A204.1 (cell line): Measurements from ENCODE around the gene RSRC1.
A peak's percentile ranks its signal among the peaks of the same experiment; 100 is the strongest.
"Not testable (repeated sequence)": the region's sequence is repeated elsewhere in the genome, so short reads cannot be mapped to it uniquely, and the experiment has no call there.

Experiments
- FAIRE-seq: peaks from 2 replicates; lab custom pipeline; 2012; peaks lifted over from hg19 to GRCh38; lab: Jason Lieb, UNC

Gene RSRC1

DNA sequence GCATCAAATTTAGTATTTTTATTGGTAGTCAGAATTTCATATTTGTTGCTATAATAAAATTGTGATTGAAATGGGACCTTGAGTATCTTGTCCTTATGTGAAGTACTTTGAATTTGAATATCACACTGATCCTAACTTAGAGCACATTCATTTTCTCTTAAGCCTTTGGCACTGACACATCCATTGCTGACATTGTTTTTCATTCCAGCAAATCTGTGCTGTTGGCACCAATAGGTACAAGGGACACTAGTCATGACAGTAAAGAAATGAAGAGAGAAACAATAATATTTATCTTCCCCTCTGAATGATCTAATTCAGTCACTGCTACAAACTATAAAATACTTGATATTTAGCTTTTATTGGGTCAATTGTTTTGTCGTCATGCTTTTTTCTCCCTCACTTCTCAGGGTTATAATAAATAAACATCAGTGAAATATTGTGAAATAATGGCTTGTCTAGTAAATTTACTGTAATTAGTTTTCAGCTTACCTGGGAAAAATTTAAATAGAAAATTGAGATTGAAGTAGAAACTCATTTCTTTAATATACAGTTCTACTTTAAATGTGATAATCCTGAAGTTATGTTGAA is 294.3 kb downstream of the RSRC1 start:
- peak; percentile 47 for FAIRE-seq

DNA sequence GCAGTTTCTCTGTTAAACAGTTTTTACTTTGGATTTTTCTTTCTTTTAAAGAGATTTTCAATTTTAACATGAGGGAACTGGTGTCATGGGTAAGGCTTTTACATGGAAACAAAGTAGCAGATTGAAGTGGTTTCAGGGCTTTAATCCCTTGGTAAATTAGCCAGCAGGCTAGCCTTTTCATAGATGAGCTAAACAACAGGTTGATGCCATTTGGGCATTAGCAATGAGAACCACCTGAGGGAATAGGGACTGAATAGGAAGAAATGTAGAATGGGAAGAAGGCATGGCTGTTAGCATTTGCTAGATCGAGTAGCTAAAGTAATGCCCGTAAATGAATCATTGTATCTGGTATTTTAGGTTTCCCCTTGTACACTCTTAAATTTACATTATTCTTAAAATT is 295.6 kb downstream of the RSRC1 start:
- FAIRE-seq, result no peak

DNA sequence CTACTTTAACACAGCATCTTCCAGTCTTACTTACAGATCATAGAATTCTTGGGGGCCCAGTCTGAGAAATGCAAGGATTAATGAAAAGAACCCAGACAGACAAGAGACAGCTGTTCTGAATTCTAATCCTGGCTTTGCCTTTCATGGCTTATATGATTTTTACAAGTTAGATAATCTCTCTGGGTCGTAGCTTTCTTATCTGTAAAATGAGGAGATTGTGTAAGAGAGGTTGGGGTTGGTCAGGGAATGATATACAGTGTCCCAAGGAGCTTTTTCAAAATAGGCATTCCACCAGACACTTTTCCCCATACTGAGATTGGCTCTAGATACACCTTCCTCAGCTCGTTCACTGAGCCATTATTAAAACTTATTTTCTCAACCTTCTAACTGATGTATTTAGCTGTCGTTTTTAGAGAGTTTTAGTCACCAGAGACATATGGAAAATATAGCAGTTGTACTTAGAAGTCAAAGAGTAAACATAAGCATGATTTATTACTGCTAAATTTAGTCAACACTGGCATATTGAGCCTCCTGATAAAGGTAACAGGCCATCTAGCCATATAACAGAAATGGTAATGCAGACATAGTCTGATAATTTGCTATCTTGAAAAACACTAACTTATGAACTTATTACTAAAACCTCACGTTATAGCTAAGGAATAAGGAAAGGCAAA is 298.1 kb downstream of the RSRC1 start:
- FAIRE-seq, result no peak

DNA sequence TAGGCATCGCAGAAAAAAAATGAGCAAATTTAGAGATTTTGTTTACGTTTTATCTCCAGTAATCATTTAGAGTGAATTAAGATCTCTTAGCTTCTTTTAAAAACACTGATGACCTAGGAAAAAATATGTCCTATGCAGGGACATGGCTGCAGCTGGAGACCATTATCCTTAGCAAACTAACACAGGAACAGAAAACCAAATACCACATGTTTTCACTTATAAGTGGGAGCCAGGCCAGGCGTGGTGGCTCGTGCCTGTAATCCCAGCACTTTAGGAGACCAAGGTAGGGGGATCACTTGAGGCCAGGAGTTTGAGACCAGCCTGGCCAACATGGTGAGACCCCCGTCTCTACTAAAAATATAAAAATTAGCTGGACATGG is 298.6 kb downstream of the RSRC1 start:
- not testable (repeated sequence) for FAIRE-seq

DNA sequence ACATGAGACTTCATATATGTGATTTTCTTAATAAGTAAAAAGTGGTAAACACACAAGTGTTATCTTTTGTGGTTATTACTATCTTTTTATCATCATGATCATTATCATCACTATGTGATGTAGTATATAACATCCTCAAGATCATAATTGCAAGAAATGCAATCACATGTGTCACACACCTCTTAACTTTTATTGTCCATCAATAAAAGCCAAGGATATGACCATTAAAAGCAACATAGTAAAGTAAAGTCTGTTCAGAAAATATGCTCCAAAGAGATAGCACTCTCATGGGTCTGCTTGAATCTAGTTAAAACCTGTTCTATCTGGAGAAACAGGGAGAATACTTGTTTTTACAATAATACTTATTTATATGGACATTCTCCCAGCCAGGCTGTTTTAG is 308.1 kb downstream of the RSRC1 start:
- FAIRE-seq, result no peak

DNA sequence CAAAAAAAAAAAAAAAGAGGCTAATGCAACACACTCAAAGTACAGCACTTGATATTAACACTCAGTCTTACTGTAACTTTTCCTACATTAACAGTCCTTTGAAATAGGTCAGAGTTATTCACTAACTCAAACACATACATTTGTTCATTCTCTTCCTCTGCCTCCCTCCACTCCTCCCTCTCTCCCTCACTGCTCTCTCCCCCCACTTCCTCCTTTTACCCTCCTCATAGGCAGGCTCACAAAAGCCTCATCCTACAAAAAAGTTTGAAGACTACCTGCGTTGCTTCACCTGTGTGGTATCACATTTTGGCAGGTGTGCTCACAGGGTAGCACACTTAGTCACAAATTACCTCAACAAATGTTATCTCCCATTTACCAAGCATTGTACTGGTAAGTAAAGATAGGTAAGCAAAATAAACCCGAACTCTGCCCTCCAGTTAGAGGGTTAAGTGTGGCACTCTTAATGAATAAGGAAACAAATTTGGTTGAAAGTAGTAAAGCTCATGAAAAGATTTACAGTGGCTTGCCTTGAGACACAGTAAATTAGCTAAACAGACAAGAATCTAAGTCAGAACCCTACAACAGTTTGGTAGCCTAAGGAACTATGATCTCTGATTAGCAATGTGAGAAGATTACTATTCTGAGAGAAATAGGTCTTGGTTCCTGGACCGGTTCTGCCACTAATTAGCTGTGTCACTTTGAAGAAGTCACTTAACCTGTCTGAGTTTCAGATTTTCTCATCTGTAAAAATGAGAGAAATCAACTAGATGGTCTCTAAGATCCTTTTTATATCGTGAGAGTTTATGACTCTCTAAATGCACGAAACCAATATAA is 310.1 kb downstream of the RSRC1 start:
- no peak for FAIRE-seq

DNA sequence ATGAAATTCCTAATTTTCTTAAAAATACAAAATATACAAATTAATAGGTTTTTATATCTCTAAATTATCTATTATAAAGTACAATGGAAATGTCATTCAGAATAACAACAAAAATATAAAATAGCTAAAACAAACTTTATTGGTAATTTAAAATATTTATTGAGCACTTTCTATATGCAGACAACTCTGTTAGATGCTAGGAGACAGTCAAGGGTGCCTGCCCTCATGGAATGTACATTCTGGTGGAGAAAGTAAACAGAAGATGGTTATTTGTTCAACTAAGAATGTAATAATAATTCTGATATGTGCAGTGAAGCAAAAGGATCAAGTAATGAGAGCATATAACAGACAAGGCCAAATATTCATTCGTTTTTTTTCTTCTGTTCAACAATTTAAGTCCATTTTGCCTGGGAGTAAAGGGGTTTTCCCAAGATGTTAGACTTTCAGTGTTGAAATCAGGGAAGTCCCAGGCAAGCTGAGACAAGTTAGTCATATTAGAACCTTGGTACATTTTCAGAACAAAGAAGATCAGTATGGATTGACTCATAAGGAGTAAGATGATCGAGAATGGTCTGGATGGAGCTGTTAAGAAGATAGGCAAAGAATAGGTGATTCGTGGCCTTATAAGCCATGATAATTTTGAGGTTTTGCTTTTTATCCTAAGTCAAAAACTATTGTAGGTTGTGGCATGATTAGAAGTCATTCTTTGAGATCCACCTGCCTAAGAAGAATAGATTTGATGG is 310.9 kb downstream of the RSRC1 start:
- FAIRE-seq, result no peak

DNA sequence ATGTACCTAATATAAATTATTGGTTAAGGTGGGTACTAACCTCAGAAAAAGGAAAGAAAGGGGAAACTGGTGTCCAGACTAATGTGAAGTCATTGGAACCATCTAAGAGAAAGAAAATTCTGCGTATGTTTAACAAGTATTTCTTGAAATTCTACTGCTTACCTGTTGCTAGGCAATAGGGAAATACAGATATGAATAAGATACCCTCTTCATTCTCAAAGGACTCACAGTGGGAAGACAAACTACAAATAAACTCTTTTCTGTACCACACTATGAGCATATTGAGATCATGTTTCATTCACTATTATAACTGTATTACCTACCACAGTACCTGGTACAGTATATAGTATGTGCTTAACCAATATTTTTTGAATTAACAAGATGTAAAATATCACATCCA is 320.6 kb downstream of the RSRC1 start:
- no peak for FAIRE-seq

DNA sequence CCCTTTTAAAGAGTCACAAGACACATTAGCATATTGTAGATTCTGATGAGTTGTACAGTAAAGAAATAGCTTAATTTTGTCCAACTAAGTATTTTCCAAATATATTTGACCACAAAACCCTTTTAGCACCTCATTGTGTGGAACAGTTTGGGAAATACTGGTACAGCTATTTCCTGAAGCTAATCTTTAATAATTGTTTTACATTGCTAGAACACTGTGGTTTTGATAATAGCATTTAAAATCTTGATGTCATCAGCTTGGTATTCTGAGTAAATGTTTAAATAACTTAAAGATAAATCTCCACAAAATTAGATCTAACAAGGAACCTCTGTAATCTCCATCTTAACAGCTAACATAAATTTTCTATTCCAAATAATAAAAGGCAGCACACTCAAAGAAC is 321.1 kb downstream of the RSRC1 start:
- no peak for FAIRE-seq

DNA sequence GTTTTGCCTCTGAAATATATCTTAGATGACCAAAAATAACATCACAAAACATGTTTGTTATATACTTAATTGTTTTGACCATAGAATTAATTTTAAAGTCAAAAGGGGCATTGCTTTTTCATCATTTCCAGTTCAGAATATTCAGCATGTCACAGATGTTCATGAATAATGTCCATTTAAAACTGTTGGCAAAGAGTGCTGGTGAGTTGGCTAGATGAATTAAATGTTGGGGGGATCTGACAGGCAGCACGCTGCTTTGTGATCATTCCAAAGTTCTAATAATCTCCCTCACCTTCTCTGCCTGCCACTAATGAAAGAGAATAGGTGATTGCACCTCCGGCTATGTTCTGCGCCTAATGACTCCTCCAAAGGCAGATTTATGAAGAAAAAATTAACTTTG is 321.9 kb downstream of the RSRC1 start:
- no peak for FAIRE-seq

DNA sequence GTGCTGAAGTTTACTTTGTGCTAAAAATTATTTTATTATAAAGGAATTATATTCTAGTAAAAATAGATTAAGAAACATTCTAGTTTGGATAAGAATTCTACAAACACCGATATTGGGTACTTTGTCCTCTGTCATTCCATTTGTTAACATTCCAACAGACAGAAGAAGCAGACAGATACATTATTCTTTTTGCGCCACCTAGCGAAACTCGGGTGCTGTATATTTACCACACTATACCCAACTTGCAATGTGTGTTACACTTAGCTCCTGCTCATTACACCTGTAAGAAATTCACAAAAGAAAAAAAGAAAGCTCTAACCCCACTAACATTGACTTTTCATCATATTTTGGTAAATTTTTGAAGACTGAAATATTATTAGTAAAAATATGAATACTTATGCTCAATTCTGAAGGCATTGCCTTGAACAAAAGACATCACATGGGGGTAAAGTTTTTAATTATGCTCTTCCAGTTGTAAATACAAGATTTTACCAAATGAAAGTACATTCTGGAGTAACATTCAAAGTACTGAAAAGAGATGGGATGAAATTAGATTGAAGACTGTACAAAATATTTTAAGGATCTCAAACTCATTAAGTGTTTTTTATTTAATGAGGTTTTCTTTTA is 324.6 kb downstream of the RSRC1 start:
- FAIRE-seq, result peak; percentile 97

DNA sequence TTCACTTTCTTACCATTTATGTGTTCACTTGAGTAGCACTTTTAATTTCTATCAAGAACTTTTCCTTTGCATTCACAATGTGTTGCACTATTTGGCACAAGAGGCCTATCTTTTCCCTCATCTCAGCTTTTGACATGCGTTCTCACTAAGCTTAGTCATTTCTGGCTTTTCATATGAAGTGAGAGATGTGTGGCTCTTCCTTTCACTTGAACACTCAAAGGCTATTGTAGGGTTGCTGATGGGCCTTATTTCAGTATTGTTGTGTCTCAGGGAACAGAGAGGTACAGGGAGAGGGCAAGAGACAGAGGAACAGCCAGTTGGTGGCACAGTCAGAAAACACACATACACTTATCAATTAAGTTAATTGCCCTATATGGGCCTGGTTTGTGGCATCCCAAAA is 333.7 kb downstream of the RSRC1 start:
- FAIRE-seq, result no peak

DNA sequence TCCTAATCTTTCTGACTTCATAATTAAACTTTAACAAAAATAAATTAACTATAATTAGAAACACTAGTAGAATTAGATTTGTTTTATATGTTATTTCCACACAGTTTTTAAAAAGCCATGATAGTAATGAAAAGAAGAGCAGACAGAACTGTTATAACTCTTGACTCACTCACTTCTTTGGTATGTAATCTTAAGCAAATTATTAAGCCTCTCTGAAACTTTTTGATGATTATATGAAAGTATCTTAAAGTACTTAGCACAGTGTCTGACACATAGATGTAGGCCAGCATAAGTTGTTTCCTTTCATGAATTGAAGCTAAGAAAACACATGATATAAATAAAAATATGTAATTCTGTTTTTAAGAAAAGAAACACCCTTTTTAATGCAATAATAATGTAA is 337.5 kb downstream of the RSRC1 start:
- FAIRE-seq, result no peak

DNA sequence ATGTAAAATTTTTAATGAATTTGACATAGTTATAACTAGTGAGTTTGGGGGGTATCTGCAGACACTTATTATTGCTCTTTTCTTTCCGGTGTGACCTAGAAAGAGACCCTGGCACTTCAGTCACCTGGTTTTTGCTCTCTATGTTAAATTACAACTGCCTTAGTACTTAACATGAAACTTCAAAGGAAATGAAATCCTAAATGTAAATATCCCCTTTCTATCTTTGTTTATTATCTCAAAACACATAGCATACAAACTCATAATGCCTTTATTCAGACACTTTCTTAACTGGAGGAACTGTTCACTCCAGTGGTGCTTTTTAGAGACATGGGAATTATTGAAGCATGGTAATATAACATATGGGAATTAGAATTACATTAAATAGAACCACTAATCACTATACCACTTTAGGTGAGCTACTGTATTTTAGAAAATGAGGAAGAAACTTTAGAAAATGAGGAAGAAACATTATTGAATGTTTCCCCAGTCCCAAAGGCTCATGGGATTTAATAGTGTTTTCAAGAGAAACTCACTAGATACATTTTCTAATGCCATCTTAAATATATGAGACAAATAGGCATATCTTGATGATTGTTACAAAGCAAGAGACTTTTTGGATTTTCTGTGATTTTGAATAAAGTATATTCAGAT is 341.6 kb downstream of the RSRC1 start:
- no peak for FAIRE-seq

DNA sequence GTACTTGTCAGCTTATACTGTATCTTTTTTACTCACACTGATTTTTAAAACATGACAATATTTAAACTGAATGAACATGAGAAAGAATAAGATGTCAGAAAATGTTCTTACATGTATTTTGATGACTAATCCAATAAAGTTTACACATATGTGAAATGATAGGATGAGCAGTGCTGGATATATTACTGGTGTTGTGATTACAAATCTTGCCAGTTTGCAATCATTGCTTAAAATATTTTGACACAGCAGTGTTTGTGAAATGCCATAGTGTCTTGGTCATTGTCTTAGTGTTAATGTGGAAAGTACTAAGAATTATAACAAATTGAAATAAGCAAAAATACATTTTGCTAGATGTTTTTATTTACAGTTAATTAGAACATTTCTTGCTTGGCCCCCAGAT is 342.4 kb downstream of the RSRC1 start:
- no peak for FAIRE-seq

DNA sequence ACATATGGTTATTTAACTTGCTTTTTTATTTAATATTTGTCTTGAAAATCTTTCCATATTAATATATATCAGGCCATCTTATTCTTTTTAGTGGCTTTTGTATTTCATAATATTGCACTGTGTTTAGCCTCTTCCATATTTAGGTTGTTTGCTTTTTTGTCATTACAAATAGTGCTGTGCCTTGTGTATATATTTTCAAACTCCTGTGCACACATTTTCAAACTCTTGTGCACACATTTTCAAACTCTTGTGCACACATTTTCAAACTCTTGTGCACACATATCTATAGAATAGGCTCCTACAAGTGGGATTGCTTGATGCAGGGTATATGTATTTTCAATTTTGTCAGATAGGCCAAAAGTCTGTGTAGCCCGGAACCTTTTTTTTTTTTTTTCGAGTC is 343.1 kb downstream of the RSRC1 start:
- no peak for FAIRE-seq

DNA sequence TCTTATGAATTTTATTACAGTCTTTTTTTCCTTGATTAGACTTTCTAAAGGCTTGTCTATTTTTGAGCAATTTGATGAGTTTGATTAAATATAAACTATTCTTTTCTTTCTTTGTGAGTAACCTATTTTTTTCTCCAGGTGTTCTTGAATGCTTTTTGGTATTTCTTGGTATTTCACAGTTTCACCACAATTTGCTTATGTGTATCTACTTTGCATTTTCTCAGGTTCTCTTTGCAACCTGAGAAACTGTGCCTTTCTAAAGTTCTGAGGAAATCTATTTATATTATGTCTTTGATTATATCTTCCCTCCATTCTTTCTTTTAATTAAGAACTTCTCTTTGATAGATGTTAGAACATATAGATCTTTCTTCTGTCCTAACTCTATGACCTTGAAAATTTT is 344.0 kb downstream of the RSRC1 start:
- no peak for FAIRE-seq

DNA sequence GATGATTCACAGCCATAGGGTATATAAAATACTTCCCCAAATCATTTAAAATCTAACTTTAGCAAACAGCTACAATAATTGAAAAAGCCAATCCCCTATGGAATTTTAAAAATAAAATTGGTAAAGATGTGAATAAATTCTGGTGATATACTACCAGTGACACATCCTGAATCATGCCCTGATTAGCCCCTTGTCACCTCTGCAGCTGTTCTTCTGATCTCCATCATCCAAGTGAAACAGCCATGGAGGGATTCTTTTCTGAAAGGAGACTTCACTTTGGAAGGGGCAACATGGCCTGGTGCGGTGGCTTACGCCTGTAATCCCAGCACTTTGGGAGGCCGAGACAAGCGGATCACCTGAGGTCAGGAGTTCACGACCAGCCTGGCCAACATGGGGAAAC is 345.5 kb downstream of the RSRC1 start:
- no peak for FAIRE-seq

DNA sequence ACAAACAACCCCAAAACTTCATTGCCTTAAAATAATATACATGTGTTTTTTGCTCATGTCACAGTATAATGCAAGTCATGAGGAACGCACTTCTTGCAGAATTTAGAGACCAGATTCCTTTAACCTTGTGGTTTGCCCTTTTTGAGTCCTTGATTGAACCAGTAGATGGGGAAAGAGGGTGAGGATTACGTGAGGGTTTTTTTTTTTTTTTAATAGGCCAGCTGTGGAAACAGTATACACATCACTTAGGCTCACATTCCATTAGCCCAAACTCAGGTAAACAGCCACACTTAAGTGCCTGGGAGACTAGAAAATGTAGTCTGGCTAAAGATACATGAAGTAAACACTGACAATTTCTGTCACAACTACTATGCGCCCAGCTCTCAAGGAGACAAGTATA is 346.2 kb downstream of the RSRC1 start:
- no peak for FAIRE-seq

DNA sequence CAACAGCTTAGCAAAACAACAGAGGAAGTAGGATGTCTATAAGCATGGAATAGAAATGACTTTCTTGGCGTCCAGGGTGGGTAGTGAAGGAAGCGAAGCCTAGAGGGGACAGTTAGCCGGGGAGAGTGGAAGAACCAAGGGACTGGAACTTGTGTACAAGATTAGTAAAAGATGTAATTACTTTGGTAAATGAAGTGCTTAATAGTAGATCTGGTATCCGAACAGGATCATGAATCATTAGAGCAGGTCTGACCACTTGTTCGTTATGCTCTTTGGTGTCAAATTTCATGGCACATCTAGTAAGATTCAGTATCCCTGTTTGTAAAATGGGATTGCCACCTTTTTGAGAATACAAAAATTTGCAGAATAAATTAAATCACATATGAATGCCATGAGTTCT is 348.6 kb downstream of the RSRC1 start:
- no peak for FAIRE-seq

DNA sequence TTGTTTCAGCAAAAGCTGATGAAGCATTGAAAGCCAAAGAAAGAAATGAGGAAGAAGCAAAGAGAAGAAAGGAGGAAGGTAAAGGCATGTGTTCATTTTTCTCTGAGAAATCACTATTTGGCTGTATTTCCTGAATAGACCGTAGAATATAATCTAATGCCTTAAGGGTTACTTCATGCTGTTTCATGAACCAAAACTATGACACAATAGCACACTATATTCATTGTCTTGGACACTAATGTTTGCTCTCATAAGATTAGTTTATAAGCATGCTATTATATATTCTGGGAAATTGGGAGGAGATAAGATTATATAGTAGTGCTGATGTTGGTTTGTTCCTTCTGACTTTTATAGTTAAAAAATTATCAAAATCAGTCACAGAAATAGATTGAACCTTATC is 351.0 kb downstream of the RSRC1 start:
- FAIRE-seq, result no peak

DNA sequence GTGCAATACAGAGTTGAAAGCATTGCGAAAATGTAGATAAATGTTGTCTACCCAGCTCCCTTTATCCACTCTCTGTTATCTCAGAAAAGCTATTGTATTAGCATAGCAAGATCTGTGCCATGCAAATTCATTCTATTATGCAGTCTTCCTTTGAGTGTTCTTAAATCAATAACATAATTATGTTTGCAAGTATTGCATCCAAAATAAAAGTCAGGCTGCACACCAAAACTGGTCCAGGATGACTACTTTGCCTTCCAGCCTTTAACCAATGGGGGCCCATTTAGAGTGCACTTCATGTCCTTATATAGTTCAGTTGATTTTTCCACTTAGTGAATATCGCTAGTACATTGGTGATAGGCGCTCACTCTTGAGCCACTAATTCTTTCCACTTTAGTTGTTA is 353.7 kb downstream of the RSRC1 start:
- FAIRE-seq, result no peak
